RWPE1 (cell line): ENCODE data around the gene DMAC2L.

Source experiments
- CTCF ChIA-PET: fragments of 350-600 bp; sonication (Branson Sonifier 250); formaldehyde crosslinking; extraction: SDS; loops from one replicate; lab custom pipeline; 2021; lab: Yijun Ruan, JAX
- POLR2A ChIA-PET: fragments of 400-600 bp; formaldehyde crosslinking; extraction: SDS; loops from one replicate; lab custom pipeline; 2020; ENCODE audit warnings: antibody characterized with exemption; ENCODE audit not compliant: low non-redundant PET; lab: Yijun Ruan, JAX
- DNase-seq: peaks from one replicate; pipeline ENCODE4 v3.0.0; 2012; ENCODE audit warnings: low spot score
- H3K27ac ChIP-seq: fragments of 450-650 bp; 2 replicates; pipeline ENCODE4 v1.5.1; 2017
- CTCF ChIP-seq: fragments of 450-650 bp; conservative IDR thresholded peaks from 2 replicates; pipeline ENCODE4 v1.5.1; 2017; ENCODE audit warnings: low read depth, mild to moderate bottlenecking

DMAC2L gene

GRCh38 chr14:50335389-50335788 is 23.3 kb downstream of the DMAC2L start:
- DNase-seq: no peak
- no peak overlapping the region for H3K27ac ChIP-seq

DNA sequence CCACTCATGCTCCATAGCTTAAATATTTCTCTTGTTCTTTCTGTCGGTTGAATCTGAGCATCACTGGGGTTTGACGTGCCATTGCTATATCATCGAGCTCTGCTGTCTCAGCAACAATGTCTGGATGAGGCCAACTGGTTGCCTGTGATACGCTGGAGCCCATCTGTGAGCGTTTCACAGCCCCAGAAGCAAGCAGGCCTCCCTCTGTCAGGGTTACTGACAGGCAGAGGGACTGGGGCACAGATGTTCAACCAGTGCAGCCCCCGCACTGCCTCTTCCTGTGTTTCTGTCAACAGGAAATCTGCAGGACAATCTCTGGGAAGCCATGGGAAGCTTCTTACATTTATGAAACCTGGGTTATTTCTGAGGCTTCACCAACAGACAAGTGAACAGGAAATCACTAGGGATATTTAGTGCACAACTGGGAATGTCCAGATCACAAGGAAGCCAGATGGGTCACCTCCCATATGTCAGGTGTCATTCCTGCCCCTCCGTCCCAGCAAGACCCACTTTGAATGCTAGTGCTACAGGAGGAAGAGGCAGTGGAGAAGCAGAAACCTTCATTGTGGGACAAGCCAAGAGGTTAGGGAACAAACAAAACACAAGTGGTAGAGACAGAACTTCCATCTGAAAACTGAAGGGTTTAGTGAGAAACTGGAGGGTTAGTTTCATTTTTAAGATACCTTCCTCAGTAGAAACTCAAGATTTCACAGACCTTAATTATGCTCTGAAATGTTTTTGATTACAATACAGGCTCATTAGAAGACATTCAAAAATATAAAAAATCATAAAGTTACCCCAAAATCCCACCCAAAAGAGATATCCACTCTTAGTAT is 24.1 kb downstream of the DMAC2L start:
- no peak for DNase-seq
- no peak overlapping the region for H3K27ac ChIP-seq
- no peak for TF ChIP-seq CTCF
- ChIA-PET POLR2A (no interaction called here), CTCF (interaction anchor here (0.6 kb wide), 1 partner anchor 84 kb away, joined by 5 read pairs; no protein-coding TSS in a partner anchor)

More at GRCh38 chr14:50335389-50335788, 23.3 kb downstream of the DMAC2L start:
- POLR2A ChIA-PET: no interaction called here
- CTCF ChIA-PET: interaction anchor here (0.8 kb wide), 1 partner anchor 31 kb away, joined by 3 read pairs; no protein-coding TSS in a partner anchor
- no peak for TF ChIP-seq CTCF

GRCh38 chr14:50338587-50338986 is 26.5 kb downstream of the DMAC2L start:
- no peak overlapping the region for H3K27ac ChIP-seq
- POLR2A ChIA-PET: no interaction called here
- DNase-seq: no peak
- CTCF ChIA-PET: no interaction called here
- TF ChIP-seq CTCF: no peak

GRCh38 chr14:50339178-50339804 is 27.2 kb downstream of the DMAC2L start:
- no peak for DNase-seq
- no peak for TF ChIP-seq CTCF
- CTCF ChIA-PET: no interaction called here
- H3K27ac ChIP-seq: no peak overlapping the region
- POLR2A ChIA-PET: no interaction called here

GRCh38 chr14:50340045-50340444 is 27.9 kb downstream of the DMAC2L start:
- H3K27ac ChIP-seq: no peak overlapping the region
- POLR2A ChIA-PET: no interaction called here
- CTCF ChIA-PET: no interaction called here
- no peak for TF ChIP-seq CTCF
- DNase-seq: no peak

GRCh38 chr14:50340963-50341362 is 28.8 kb downstream of the DMAC2L start:
- CTCF ChIA-PET: no interaction called here
- POLR2A ChIA-PET: no interaction called here
- no peak for TF ChIP-seq CTCF
- no peak overlapping the region for H3K27ac ChIP-seq
- DNase-seq: no peak
